AG09319 (cell line): Measurements from ENCODE around the gene CASZ1.

Experiments used
- DNase-seq: peaks from one replicate; pipeline ENCODE4 v3.0.0-alpha.2; 2010; ENCODE audit warnings: low read depth; ENCODE audit errors: extremely low read depth
- CTCF ChIP-seq: IDR thresholded peaks from 2 replicates; pipeline ENCODE4 v1.5.1; 2011; ENCODE audit warnings: low read depth, mild to moderate bottlenecking, inconsistent platforms, low read length, moderate library complexity

CASZ1 gene

DNA sequence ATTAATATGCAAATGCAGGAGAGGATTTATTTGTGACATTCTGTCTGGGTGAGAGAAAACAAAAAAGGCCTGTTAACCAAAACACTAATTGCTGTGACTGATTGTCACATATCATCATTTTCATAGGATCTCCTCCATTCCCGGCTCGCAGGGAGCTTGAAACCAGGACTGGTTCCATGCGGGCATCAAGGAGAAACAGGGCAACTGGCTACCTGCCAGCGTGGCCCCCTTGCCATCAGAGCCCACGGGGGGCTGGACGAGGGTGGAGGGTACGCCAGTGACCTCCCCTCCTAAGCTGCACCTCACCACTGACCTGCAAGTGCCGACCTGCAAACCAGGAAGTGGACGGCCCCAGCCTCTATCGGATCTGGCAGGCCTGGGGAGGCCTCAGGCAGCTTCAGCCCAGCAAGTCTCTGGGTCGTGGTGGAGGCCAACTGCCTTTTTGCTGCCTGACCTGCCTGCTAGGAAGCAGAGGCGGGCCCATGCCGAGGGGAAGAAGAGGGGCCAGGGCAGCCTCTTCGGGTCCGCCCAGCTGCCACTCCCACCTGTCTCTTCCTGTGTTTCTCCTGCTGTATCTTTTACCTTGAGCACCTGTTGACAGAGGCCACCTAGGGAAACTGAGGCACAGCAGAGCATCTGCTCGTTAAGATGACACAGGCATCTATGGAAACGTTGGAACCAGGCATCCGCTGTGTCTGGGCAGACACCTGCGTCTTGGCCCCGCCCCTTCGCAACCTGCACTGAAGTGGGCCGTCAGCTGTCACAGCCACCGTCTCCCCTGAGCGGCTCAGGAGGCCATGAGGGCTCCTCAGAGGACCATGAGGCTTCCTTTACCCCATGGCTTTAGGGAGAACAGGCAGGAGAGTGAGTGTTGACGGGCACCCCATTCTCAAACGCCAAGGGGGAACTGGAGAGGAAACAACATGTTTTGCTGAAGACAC is 74.8 kb downstream of the CASZ1 start:
- no peak for DNase-seq
- no peak for TF ChIP-seq CTCF

DNA sequence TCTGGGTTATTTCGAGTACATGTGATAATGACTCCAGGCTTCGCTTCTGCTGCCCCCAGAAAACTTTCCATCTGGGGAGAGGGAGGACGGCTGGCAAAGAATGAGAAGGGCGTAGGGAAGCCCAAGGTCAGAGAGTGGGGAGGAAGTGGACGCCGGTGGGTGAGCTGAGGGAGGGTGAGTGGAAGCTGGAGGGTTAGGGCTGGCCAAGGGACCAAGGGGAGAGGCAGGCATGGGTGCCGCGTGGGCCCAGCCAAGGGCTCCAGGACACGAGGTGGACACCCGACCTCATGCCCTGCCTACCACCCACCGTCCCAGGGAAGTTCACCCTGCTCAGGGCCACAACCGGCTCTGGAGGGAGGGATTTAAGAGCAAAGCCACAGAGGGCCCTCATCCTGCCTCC is 75.8 kb downstream of the CASZ1 start:
- no peak for TF ChIP-seq CTCF
- DNase-seq, result no peak

DNA sequence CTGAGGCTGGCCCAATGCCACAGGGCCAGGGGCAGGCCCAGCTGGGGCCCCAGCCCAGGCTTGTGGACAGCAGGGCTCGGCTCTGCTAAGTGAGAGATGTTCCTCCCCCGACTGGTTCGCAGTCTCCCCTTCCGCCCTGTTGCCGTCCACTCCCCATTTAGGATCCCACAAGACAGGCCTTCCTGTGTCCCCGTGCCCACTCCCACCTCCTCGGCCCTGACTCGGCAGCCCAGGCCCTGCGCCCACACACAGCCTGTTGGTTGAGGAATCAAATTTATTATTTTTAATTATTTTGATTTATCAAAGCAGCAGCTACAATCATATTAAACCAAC is 78.4 kb downstream of the CASZ1 start:
- no peak for DNase-seq
- no peak for TF ChIP-seq CTCF

GRCh38 chr1:10717296-10718082 is 79.0 kb downstream of the CASZ1 start:
- TF ChIP-seq CTCF, result no peak
- DNase-seq, result no peak

- no peak for TF ChIP-seq CTCF
Observed at GRCh38 chr1:10716840-10717239, 79.6 kb downstream of the CASZ1 start.

GRCh38 chr1:10714337-10715114 is 81.9 kb downstream of the CASZ1 start:
- no peak for DNase-seq

More at GRCh38 chr1:10716840-10717239, 79.6 kb downstream of the CASZ1 start:
- no peak for DNase-seq

More at GRCh38 chr1:10714337-10715114, 81.9 kb downstream of the CASZ1 start:
- TF ChIP-seq CTCF, result no peak
